Activated CD8-positive, alpha-beta memory T cell treated with anti-CD3 and anti-CD28 coated beads for 36 hours (primary cell): ENCODE results near the gene CACNA1I. TPM values are rescaled to one million over a fixed set of nuclear protein-coding genes. Genes with fewer than 3 reads are reported as not detected.

Source experiments
- CTCF ChIA-PET: fragments of 350-600 bp; sonication (Branson Sonifier 250); formaldehyde crosslinking; loops from one replicate; lab custom pipeline; 2021; ENCODE audit warnings: antibody characterized with exemption; lab: Charles Lee
- POLR2A ChIA-PET: fragments of 350-600 bp; sonication (Branson Sonifier 250); formaldehyde crosslinking; loops from one replicate; lab custom pipeline; 2021; ENCODE audit warnings: antibody characterized with exemption; lab: Charles Lee
- total RNA-seq, 2 experiments: library from RNA; stranded (reverse); gene quantifications; one replicate each; pipeline ENCODE4 v1.2.3, GENCODE V29; 2021

Gene CACNA1I
- total RNA-seq, 2 experiments from 2014 or later, result 0.19 TPM

GRCh38 chr22:39715778-39716495, 145.4 kb downstream of the CACNA1I start:
- CTCF ChIA-PET, result no interaction called here
- POLR2A ChIA-PET, result no interaction called here

GRCh38 chr22:39716534-39716933, 146.0 kb downstream of the CACNA1I start:
- POLR2A ChIA-PET, result no interaction called here
- CTCF ChIA-PET, result no interaction called here

- CTCF ChIA-PET, result no interaction called here
These were observed 146.5 kb downstream of the CACNA1I start for GRCh38 chr22:39717099-39717498.

GRCh38 chr22:39718206-39718605, 147.7 kb downstream of the CACNA1I start:
- CTCF ChIA-PET, result interaction anchor here (1.1 kb wide), 1 partner anchor 22 kb away, joined by 3 read pairs; no protein-coding TSS in a partner anchor
- POLR2A ChIA-PET, result no interaction called here

More at GRCh38 chr22:39717099-39717498, 146.5 kb downstream of the CACNA1I start:
- POLR2A ChIA-PET, result no interaction called here

GRCh38 chr22:39718921-39719475, 148.4 kb downstream of the CACNA1I start:
- POLR2A ChIA-PET, result no interaction called here

GRCh38 chr22:39719559-39720450, 149.3 kb downstream of the CACNA1I start:
- ChIA-PET POLR2A (no interaction called here), CTCF (no interaction called here)

More at GRCh38 chr22:39718921-39719475, 148.4 kb downstream of the CACNA1I start:
- CTCF ChIA-PET, result no interaction called here

GRCh38 chr22:39721206-39722031, 150.9 kb downstream of the CACNA1I start:
- CTCF ChIA-PET, result no interaction called here
- POLR2A ChIA-PET, result no interaction called here

GRCh38 chr22:39722032-39722325, 151.4 kb downstream of the CACNA1I start:
- POLR2A ChIA-PET, result no interaction called here
- CTCF ChIA-PET, result no interaction called here

- ChIA-PET CTCF (interaction anchor here (0.9 kb wide), 1 partner anchor 225 kb away, joined by 3 read pairs; no protein-coding TSS in a partner anchor), POLR2A (no interaction called here)
These were observed 151.9 kb downstream of the CACNA1I start for GRCh38 chr22:39722501-39722900.

GRCh38 chr22:39723463-39723862, 152.9 kb downstream of the CACNA1I start:
- ChIA-PET POLR2A (no interaction called here), CTCF (interaction anchor here (0.9 kb wide), 1 partner anchor 224 kb away, joined by 3 read pairs; no protein-coding TSS in a partner anchor)

GRCh38 chr22:39723899-39724351, 153.4 kb downstream of the CACNA1I start:
- POLR2A ChIA-PET, result no interaction called here
- CTCF ChIA-PET, result no interaction called here

GRCh38 chr22:39724390-39724789, 153.8 kb downstream of the CACNA1I start:
- ChIA-PET POLR2A (no interaction called here), CTCF (no interaction called here)

- POLR2A ChIA-PET, result no interaction called here
These were observed 154.3 kb downstream of the CACNA1I start for GRCh38 chr22:39724857-39725256.

GRCh38 chr22:39725351-39726035, 154.9 kb downstream of the CACNA1I start:
- POLR2A ChIA-PET, result interaction anchor here (0.6 kb wide), 1 partner anchor 223 kb away, joined by 3 read pairs; the partner anchor contains the start of gene MIEF1
- CTCF ChIA-PET, result no interaction called here

More at GRCh38 chr22:39724857-39725256, 154.3 kb downstream of the CACNA1I start:
- CTCF ChIA-PET, result no interaction called here

- ChIA-PET CTCF (no interaction called here), POLR2A (no interaction called here)
These were observed 157.0 kb downstream of the CACNA1I start for GRCh38 chr22:39727541-39727940.

GRCh38 chr22:39728236-39728860, 157.8 kb downstream of the CACNA1I start:
- ChIA-PET CTCF (no interaction called here), POLR2A (no interaction called here)

- ChIA-PET CTCF (no interaction called here), POLR2A (no interaction called here)
These were observed 158.8 kb downstream of the CACNA1I start for GRCh38 chr22:39729141-39729934.
